HG03558 (cell line): Measurements from ENCODE around the gene BSPRY.
"Not testable (repeated sequence)": the region's sequence is repeated elsewhere in the genome, so short reads cannot be mapped to it uniquely, and the experiment has no call there.

Source experiments
- ATAC-seq: cut with Tn5 transposase; IDR thresholded peaks from one replicate; pipeline ENCODE4 v1.9.1; 2021; ENCODE audit warnings: moderate number of reproducible peaks; ENCODE audit not compliant: unreplicated experiment; ENCODE audit errors: extremely low read depth

Gene BSPRY

GRCh38 chr9:113368348-113368981 lies 19.1 kb downstream of the BSPRY start:
- ATAC-seq = no peak

- no peak for ATAC-seq
These were observed 19.9 kb downstream of the BSPRY start for GRCh38 chr9:113368982-113369854.

GRCh38 chr9:113369855-113370140 lies 20.5 kb downstream of the BSPRY start:
- no peak for ATAC-seq

DNA sequence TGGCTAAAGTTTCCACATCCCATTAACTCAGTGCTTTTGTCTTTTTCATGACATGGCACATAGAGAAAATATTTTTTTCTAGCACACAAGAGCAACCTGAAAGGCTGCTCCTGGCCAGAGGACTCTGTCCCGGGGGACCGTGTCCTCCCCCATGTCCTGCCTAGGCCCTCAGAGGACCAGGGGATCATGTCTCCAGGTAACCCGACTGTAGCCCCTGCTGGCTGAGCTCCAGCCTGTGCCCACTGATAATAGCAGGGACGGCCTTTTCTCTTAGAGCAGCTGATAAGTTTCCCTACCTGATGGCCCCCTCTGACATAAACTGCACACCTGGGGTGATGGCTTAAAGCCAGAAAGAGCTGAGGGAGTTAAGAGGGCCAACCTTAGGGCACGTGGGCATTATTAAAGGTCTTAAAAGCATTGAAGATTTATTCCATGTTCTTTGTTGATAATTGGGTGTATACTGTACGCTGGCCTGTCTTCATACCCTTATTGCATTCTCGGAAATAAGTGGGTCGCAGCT lies 21.5 kb downstream of the BSPRY start:
- no peak for ATAC-seq

DNA sequence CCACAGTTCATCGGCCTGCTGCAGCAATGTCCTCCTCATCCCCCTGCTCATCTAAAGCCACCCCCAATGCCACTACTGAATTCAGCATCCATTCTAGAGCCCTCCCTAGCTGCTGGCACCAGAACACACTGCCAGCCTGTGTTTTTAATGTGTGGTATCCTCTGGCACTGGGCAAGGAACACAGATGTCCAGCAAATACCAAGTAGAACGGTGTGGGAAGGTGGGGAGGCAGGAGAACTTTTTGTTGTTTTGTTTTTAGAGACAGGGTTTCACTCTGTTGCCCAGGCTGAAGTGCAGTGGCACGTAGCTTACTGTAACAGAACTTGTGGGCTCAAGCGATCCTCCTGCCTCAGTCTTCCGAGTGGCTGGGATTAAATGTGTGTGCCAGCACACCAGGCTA lies 22.7 kb downstream of the BSPRY start:
- ATAC-seq = no peak

DNA sequence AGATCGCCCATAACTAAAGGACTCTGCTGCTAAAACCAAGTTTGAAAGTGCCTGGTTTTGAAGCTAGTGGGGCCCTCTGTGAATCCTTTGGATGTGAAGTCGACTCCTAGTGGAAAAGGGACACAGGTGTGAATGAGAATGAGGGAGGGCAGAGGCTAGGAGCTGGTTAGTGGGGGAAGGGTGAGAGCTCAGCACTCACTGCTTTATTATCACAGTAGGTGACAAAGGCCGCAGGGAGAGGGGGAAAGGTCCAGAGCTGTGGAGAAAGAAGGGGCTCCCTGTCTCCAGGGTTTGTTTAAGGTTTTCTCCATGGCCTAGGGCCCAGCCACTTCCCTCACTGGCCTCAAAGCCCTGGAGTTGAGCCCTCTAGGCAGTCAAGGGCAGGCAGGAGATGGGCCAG lies 23.9 kb downstream of the BSPRY start:
- no peak for ATAC-seq

DNA sequence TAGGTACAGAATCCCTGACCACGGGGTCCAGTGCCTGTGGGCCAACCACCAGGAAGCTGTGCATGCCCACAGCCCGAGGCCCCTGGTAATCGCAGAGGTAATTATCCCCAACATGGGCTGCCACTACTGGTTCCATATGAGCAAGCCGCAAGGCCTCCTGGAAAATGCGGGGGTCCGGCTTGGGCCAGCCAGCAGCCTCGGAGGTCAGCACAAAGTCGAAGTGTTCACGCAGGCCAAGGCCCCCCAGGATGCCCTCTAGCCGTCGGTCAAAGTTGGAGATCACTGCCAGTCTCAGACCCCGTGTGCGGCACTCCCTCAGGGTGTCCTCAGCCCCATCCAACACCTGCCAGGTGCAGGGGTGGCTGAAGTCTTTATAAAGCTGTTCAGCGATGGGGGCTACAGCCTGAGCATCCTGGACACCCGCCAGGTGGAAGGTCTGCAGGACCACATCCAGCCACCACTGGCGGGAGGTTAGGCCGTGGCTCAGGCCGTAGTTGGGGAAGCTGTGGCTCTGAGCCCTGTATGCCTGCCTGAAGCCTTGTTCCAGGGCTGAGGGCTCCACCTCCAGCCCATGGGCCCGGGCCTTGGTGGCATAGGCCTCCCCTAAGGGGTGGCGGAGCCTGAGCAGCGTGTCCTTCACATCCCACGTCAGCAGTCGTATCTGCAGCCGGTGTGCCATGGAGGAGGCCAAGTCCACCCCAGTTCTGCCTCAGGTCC lies 24.5 kb downstream of the BSPRY start:
- ATAC-seq = no peak

GRCh38 chr9:113375057-113376023 lies 26.0 kb downstream of the BSPRY start:
- no peak for ATAC-seq

GRCh38 chr9:113376634-113377567 lies 27.6 kb downstream of the BSPRY start, which contains the start of gene HDHD3:
Gene HDHD3, minus strand, starts transcription at chr9:113376986. Its CDS starts 2,632 bp downstream, at chr9:113374354.
- peak; percentile 67 for ATAC-seq

GRCh38 chr9:113379094-113379828 lies 29.9 kb downstream of the BSPRY start:
- ATAC-seq = not testable (repeated sequence)

GRCh38 chr9:113379829-113380210 lies 30.5 kb downstream of the BSPRY start:
- ATAC-seq = not testable (repeated sequence)

GRCh38 chr9:113380869-113381378 lies 31.6 kb downstream of the BSPRY start:
- ATAC-seq = no peak

- ATAC-seq = not testable (repeated sequence)
These were observed 32.1 kb downstream of the BSPRY start for GRCh38 chr9:113381441-113381840.

DNA sequence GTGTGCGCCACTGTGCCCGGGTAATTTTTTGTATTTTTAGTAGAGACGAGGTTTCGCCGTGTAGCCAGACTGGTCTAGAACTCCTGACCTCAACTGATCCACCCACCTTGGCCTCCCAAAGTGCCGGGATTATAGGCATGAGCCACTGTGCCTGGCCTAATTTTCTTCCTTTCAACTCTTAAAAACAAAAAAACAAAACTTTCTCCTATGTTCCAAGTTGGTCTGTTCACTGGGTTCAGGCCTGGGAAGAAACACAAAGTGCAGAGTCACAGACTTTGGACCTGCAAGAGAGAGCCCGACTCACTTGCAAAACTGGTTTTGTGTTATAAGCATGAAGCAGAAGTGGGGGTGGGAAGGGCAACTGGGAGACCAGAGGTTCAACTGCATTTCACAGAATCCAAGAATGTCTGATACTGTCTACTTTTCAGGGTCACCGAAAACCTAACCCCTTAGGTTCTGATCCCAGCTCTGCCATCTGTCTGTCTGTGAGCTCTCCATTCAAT lies 32.6 kb downstream of the BSPRY start:
- no peak for ATAC-seq

- ATAC-seq = no peak
These were observed 37.4 kb downstream of the BSPRY start for GRCh38 chr9:113386571-113387393.

GRCh38 chr9:113387560-113388230 lies 38.4 kb downstream of the BSPRY start:
- no peak for ATAC-seq
